CD4-positive, alpha-beta T cell treated with Interleukin-15 for 1 hour (primary cell): Measurements from ENCODE around the gene RPL41.
"Not testable (repeated sequence)": the region's sequence is repeated elsewhere in the genome, so short reads cannot be mapped to it uniquely, and the experiment has no call there.

Experiments used
- DNase-seq: peaks from one replicate; pipeline ENCODE4 v3.0.0-alpha.2; 2020

Gene RPL41

DNA sequence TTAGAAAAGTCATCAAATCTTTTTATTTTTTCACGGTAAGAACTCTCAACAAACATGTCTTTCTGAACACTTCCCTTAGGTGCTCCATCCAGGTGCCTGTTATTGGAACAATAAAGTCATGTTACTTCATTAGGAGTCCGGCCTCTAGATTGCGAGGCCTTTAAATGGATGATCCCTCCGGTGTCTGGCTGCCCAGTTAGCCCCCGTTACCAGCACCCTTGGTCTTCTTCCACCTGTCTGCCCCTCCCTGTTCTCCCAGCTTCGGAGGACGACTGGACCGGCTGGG is 12.7 kb upstream of the RPL41 start:
- no peak for DNase-seq

DNA sequence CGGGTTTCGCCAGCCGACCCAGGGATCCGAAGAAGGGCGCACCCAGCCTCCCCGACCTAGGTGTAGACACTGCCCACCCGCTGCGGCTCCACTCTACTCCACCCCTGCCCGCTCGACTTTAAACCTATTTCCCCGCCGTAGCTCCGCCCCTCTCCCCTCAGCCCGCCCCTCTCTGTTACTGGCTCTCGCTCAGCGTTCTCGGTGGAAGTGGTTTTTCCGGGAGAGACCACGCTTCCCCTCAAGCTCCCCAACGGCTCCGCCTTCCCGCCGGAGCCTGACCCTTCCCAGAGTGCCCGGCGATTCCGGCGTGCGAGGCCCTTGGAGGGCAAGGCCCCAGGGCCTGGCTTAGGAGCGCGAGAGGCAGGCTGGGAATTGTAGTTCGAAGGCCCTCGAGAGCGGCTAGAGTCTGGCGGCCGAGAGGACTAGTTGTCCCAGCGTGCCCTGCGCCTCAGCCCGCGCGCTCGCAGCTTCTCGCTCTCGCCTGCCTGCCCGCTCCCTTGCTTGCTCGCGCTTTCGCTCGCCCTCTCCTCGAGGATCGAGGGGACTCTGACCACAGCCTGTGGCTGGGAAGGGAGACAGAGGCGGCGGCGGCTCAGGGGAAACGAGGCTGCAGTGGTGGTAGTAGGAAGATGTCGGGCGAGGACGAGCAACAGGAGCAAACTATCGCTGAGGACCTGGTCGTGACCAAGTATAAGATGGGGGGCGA is 12.2 kb upstream of the RPL41 start, which contains the start of gene PA2G4:
Gene PA2G4, plus strand, starts transcription at position 451 of the 706 bp plus-strand sequence. Its CDS starts 179 bp downstream, at position 630.
- peak; percentile 99 for DNase-seq

DNA sequence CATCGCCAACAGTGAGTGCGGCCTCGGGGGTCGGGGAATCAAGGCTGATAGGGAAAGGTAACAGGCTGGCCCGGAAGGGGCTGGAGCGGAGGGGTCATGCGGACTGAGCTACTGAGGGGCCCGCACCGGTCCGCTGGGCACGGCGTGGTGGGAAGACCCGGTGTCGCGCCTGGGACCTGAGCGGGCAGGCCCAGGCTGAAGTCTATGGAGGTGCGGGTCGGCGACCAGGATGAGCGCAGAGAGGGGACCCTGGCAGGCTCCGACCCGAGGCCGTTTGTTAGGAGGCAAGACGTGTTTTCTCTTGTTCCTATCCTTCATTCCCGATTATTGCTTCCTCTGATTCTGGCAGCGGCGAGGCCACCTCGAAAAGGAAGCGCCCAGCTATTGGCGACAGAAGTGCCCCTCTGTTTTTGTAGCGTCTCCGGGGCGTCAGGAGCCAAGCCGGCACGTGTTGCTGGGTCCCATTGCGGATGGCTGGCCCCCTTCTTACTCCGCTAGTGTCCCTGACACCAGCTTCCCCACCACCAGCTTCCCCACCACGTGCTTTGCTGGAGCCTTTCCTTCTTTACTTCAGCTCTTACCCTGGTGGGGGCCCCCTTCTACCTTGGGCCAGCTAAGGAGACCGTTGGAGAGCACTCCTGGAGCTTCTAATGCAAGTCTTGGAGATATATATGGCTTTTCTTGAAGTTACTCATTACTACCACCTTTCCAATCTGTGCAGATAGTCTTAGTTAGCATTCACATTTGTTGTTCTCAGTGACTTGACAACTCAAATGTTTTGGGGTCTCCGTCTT is 11.4 kb upstream of the RPL41 start:
- DNase-seq = no peak

DNA sequence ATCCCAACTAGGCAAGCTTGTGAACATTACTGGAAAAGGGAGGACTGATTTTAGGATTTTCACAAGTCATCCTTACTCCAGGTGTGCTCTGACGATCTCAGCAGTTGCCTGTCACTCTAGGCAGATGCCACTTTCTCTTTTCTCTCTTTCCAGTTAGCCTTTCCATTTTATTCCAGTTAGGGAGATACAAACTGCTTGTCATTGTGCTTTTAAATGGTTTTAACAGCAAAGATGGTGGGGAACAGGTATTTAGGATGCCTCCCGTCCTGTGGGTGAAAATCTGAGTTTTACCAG is 10.9 kb upstream of the RPL41 start:
- DNase-seq = no peak

DNA sequence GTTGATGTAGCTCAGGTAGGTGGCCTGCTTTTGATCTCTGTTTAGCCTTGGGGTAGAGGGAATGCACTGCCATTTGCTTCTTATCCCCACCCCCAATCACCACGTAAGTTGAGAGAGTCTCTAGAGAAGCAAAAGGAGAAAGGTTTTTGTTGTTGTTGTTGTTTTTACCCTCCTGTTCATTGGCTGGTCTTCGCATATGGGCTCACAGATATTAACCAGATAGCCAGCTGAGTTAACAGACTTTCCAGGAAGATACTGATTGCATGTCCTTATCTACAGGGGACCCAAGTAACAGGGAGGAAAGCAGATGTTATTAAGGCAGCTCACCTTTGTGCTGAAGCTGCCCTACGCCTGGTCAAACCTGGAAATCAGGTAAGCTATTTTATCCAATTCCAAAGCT is 9.2 kb upstream of the RPL41 start:
- no peak for DNase-seq

DNA sequence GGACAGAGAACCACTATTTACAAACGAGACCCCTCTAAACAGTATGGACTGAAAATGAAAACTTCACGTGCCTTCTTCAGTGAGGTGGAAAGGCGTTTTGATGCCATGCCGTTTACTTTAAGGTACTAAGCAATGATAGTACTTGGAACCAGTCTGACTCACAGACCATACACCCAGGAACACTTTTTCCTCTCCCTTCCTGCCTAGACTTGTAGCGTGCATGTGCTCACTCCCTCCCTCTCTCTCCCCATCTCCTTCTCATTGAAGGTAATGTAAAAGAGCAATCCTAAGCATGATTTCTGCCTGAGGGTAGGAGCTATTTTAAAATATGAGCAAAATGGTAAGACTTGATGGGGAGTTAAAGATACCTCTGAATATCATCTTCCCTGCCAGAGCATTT is 5.9 kb upstream of the RPL41 start:
- DNase-seq = no peak

DNA sequence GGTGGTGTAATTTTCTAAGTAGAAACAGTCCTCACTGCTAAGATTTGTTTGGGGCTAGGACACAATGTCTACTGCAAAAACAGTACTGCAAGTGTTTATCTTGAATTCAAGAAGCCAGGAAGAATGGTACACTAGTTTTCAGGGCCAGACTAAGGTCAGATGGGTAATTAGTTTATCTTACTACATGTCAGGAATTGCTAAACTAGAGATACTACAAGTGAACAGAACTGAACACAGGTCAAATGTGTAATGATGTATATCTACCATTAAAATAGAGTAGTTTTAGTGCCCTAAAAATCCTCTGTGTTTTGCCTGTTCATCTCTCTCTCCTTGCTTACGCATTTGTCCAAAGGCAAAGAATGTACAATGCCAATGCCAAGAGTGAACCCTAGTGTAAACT is 2.3 kb upstream of the RPL41 start:
- DNase-seq = no peak

DNA sequence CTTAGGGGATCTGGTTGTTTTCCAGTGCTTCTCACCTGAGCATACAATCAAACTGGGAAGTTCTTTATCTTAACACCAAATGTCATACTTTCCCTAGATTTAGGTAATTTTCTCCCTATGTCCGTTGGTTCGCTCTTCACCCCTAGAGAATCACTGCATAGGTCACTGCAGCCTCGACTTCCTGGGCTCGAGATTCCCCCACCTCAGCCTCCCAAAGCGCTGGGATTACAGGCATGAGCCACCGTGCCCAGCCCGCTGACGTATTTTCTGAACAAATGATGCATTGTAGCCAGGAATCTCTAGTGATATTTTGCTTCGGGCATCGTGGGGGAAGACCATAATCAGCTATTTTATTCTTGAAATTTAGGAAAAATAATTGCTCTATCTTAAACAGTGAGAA is 1.1 kb upstream of the RPL41 start:
- DNase-seq = no peak

DNA sequence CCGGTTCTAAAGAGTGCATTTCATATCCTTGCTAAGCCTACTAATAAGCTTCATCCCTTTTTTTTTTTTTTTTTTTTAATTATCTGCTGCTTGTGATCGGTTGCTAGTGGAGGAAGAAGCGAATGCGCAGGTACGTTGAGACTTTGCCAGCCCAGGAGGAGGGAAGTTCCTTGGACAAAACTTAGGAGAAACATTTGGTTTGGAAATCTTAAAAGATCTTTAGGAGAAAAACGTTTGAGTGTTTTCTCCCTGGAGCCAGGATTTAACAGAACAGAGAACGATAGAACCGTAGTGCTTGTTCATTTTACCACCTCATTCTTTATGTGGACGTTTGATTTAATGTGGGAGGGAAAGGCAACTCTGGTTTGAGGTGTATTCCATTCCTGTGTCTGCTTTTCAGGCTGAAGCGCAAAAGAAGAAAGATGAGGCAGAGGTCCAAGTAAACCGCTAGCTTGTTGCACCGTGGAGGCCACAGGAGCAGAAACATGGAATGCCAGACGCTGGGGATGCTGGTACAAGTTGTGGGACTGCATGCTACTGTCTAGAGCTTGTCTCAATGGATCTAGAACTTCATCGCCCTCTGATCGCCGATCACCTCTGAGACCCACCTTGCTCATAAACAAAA is 761 bp downstream of the RPL41 start:
- DNase-seq = not testable (repeated sequence)

DNA sequence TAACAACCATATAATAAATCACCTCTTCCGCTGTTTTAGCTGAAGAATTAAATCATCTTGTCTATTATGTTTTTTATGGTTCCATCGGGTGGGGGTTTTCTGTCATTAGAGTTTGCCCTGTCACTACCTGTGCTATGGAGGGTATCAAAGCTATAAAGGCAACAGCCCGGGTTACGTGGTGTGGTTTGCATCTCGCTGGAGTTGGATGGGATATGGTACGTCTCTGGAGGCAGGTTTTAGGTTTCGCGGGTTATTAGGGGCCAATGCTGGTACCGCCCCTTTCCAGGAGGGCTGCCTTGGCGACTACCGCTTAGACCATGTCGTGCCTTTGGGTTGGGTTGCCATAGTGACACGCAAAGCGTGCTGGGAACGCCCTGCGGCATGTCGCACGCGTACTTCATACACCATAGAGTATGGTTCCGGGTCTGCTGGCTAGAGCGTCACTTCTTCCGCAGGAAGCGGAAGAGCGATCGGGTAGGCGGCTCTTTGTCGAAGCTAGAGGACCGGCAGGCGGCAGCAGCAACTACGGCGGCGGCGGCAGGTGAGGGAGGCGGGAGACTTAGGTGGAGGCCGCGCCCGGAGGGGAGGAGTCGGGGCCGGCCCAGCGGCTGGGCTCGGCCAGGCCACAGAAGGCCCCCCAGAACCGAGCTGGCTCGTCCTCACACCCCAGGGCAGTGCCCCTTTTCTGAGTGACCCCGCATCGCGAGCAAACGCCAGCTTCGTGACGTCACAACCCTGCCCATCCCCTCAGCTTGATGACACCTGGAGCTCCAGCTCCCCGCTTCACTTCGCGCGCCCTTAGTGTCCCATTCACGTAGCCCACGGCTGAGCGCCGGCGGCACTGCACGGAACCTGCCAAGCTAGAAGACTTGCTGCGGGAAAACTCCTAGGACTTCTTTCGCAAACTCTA is 1.6 kb downstream of the RPL41 start, which contains the start of gene ZC3H10:
Gene ZC3H10, plus strand, starts transcription at position 489 of the 910 bp plus-strand sequence. CDS start 2,297 bp downstream, outside the sequence.
- peak; percentile 99 for DNase-seq

DNA sequence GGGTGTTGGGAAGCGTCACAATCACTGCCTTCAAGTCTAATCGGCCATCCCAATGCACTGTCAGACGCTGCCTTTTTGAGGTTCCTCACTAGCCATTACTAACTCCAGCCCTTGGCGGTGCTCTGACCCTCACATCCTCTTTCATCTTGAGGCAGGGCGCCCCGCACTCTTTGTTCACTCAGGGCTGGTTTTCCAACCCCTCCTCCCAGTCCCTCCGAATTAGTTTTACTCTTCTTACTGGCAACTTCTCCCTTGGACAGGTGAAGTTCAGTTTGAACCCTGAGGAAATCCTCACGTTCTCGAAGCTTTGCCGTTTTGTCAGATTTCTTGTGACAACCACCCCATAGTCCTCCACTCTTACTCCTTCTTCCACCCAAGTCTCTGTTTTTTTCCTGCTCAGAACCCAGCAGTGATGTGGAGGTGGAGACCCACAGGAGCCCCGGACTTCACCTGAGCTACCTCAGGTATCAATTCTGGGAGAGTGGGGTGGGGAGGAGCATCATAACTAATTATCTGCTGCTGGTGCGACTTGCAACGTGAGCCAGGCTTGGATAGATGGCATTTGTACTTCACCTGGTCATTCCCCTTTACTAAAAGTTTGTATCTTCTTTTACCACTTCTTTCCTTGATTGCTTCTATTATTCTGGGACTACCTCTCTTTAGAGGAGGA is 2.4 kb downstream of the RPL41 start:
- DNase-seq = no peak

DNA sequence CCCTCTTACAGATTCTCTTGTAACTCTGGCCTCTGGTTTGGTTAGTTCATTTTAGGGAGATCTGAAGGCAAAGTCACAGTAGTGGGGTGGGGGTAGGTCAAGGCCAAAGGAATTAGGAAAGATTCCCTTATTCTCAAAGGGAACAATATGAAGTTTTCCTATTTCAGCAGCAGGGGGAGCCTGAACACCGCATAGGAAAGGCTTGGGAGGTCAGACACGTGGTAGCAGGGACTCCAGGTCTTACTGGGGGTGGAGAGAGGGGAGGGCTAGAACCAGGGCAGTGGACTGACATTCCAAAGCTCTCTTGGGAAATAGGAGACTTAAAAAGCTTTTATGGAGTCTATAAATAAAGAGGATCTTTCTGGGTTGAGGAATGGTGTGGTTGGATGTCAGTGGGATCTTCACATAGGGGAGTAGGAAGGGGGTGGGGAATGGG is 2.9 kb downstream of the RPL41 start:
- peak; percentile 74 for DNase-seq

DNA sequence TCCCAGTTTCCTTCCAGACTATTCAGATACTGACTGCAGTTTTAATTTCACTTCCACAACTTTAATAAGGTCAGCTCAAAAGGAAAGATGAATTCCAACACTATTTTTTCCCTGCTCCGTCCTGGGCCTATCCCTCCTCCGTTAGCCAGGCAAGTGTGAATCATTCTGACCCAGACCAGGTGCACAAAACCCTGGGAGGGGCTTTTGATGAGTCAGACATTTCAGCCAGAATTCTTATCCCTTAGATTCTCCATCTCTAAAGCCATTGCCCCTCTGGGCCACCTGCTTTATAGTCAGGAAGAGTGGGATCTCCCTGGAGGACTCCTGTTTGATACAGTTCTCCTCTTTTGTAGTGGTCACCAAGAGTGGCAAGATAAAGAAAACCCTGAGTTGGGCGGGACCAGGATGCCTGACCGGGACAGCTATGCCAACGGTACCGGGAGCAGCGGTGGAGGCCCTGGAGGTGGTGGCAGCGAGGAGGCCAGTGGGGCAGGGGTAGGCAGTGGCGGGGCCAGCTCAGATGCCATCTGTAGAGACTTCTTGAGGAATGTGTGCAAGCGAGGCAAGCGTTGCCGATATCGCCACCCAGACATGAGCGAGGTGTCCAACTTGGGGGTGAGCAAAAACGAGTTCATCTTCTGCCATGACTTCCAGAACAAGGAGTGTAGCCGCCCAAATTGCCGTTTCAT is 3.9 kb downstream of the RPL41 start:
- DNase-seq = no peak

DNA sequence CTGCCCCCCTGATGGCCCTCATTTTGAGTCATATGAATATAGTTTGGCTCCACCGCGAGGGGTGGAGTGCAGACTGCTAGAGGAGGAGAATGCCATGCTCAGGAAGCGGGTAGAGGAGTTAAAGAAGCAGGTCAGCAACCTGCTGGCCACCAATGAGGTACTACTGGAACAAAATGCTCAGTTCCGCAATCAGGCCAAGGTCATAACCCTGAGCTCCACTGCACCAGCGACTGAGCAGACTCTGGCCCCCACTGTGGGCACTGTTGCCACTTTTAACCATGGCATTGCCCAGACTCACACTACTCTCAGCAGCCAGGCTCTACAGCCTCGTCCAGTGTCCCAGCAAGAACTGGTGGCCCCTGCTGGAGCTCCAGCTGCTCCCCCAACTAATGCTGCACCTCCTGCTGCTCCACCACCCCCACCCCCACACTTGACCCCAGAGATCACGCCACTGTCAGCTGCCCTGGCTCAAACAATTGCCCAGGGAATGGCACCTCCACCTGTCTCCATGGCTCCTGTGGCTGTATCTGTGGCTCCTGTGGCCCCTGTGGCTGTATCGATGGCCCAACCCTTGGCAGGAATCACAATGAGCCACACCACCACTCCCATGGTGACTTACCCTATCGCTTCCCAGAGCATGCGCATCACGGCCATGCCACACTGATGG is 4.9 kb downstream of the RPL41 start:
- DNase-seq = no peak

DNA sequence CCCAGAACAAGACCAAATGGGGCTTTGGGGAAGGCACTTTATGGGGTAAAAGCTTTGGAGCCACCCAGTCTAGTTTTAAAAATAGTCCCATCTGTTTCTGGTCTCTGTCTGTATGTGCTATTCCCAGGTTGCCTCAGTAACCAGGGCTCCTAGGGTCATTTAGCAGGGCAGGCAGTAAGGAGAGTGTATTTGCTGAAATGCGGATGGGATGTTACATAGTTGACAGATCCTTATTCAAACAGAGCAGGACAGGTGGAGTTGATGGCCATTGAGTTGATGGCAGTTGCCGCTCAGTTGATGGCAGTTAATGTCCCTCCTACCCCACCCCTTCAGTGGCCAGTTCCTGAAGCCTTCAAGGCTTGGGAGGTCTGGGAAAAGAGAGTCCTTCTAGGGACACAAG is 6.2 kb downstream of the RPL41 start:
- no peak for DNase-seq

DNA sequence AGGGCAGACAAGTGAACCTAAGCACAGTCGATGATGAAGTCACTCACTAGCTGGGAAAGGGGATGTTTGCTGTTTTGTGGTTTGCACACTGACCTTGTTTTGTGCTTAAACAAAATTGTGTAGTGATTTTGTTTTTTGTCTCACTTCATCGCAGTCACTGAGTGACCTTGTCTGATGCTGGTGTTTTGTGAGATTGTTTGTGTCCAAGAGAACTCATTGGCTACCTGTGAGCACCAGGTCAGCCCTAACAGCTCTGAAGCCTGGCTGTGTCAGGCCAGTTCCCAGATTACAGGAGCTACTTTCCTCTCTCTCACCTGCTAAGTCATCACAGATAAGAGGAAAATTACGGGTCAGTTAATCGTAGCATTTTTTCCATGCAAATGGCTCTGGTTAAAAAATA is 7.7 kb downstream of the RPL41 start:
- DNase-seq = no peak

DNA sequence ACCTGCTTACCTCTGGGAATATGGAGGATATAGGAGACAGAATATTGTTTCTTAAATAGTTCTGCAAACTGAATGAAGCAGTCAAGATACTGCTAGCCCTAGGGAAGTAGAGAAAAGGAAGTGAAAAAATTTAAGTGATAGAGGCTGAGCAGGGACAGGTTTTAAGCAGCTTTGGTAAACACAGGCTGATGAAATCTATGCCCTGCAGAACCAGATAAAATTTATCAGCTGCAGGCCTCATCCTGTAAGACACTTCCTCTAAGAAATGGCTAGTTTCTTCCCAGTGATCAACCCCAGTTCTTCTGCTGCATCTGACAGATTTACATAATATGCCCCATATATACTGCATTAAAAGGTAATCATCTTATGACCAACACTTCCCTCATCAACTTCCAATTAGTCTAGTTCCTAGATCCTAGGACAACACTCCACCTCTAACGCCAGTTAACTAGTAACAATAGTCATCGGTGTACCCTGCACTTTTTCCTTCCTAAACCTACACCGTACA is 10.4 kb downstream of the RPL41 start:
- no peak for DNase-seq

DNA sequence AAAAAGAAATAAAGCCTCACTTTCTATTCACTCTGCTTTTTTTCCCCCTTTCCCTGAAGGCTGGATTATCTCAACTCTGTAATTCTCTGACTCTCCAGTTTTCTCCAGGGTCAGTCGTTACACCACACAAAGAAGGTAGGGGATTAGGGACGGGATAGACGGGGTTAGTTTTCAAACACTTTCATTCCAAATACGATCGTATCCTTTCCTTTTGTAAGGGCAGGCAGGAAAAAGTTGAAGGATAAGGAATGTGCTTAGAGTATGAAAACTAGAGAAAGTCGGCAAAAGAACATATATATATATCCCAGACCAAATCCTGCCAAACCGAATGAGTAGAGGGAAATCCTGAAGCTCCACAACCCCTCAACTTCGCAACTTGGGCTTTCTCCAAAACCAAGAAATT is 11.1 kb downstream of the RPL41 start:
- DNase-seq = no peak

DNA sequence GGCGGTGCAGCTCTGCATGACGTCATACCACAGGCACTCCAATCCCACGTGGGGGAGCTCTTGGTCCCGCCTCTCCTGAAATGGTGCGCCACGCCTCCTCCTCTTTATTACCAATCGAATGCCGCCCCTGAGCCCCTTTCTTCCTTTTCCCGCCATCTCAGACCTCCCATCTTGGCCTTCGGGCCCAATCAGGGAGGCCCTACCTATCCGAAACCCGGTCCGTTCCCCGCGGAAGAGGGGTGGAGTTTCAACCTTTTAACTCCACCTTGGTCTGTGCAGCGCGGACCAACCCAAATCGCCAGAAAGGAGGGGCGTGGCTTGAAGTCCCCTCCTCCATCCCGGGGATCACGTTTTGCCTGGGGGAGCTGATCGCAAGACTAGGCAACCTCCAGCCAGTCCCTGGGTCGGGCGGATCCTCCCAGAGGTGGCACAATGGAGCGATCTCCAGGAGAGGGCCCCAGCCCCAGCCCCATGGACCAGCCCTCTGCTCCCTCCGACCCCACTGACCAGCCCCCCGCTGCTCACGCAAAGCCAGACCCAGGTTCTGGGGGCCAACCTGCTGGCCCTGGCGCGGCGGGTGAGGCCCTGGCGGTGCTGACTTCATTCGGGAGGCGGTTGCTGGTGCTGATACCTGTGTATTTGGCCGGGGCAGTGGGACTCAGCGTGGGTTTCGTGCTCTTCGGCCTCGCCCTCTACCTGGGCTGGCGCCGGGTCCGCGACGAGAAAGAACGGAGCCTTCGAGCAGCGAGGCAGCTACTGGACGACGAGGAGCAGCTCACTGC is 11.6 kb downstream of the RPL41 start, which contains the start of gene ESYT1:
Gene ESYT1, plus strand, starts transcription at position 380 of the 782 bp plus-strand sequence. Its CDS starts 53 bp downstream, at position 433.
- peak; percentile 100 for DNase-seq

DNA sequence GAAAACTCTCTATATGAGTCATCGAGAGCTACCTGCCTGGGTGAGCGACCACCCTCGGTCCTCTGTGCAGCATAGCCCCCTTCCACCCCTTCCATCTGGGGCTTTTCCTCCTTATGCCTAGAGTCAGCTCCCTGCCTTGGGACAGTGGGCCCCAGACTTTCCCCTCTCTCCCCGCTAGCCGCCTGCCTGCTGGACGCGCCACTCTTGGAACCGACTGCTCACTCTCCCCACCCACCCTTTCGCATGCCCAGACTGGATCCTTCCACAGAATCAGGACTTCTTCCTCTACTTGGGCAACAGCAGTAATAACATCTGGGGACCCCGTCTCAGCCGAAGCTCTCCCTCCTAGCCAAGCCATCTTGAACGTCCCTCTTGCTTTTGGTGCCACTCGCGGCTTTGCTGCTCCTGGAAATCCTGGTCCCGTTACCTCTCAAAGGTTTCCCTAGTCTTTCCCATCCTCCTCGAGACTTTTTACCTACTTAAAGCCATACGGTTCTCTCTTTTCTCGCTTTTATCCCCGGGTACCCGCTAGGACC is 12.3 kb downstream of the RPL41 start:
- no peak for DNase-seq
